CD4-positive, alpha-beta T cell treated with Interleukin-6 at 100 ng/mL for 8 hours (primary cell): ENCODE data around the gene CFAP61.
"Not testable (repeated sequence)": the region's sequence is repeated elsewhere in the genome, so short reads cannot be mapped to it uniquely, and the experiment has no call there.

Source experiments
- DNase-seq: peaks from one replicate; pipeline ENCODE4 v3.0.0-alpha.2; 2020; ENCODE audit warnings: mixed read lengths, low spot score

Gene CFAP61, protein sequence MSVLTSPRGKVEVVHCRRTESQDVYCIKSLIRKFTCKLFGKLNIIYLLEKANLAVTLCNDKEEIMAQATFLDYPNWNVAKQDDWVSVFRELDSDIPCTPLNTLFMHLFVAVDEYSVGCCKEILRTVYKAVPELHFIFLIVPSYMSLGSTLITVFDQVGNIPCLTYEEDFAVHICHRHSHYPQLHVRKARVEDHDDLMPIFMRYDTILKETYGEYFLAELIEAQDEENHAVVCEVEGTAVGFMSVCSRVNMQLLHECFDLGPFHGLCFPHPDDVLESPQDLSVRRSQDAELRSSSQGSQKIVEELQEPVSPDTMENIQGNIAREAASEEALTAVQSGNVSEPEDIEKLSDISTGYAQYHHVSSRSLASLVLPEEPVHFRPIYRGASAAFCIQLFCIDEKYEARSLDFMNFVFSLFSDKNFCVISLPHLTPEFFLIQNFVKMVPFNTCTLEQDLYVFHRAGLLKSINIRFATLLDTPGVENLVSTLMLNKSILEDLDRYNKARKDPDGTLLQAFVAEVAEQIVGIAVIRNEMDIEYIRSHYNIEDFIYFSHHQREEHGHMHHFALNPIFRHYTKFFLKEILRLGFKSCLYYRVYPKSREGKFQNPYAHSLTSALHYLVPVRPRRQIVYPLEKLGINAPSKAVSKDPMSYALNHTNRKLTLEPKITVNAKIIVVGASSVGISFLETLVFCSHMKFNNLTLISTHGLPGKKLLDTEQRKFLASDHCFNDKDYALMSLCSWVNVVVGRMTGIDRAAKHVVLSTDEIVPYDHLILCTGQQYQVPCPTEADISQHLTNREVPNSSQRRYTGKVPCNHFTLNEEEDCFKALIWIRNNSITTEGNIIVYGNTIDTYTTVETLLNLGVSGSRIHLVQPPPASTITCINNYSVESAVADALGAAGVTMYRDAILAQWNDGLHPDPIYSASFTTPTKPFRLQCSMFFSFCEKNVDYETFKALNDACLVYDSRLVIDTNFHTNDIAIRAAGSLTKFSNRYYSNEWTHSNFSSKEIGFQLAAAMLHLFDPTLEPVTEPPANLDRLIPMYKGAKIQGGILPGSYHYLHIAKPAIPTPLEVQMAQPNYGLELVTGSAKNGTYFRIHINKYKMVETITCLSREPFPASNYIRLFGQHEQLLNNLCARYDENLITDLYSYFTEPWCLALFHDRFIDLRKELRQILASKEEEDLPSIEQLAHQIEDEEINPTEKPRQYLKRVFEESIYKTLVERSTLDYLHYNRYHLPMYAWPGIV

DNA sequence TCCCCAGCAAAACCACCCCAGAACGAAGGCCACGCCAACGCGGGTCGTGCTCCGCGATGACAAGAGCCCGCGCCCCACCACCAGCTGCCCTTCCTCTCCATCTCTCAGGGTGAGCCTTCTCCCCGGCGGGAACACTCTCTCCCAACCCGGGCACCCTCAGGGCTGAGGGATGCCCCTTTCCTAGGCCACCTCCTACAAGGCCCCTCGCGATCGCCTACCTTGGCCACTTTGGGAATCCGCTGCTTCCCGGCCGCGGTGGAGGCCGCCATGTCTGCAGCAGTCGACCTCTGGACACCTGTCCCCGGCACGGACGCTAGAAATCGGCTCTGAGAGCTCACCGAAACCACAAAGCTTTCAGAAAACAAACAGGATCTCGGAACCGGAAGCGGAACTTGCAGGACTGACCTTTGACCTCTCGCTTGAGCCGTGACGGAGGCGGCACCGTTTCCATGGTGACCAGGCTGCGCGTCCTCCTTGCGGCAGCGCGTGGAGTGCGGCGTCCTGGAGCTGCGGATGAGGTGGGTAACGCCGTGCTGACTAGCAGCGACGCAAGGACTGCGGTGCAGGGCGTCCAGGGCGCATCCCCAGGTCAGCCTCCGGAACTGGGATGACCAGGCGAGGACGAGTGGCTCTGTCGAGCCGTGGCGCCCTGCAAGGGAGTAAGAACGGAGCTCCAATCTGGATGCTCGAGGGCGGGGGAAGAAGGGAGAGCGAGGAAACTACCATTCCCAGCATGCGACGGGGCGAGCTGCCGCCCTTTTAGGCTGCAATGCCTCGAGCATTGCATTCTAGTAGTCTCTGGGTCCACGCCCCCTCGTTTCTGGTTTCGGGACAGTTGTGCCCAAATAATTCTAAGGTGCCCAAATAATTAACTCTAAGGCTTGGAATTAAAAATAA, at the start of gene CFAP61, which contains the start of gene CRNKL1:
CFAP61 (plus strand) TSS at position 459 of the 897 bp plus-strand sequence. CDS start 4,122 bp downstream, outside the sequence.
CRNKL1 (minus strand) TSS at position 393 of the 897 bp plus-strand sequence; CDS start at position 269, 124 bp downstream.
- peak; percentile 98 for DNase-seq

DNA sequence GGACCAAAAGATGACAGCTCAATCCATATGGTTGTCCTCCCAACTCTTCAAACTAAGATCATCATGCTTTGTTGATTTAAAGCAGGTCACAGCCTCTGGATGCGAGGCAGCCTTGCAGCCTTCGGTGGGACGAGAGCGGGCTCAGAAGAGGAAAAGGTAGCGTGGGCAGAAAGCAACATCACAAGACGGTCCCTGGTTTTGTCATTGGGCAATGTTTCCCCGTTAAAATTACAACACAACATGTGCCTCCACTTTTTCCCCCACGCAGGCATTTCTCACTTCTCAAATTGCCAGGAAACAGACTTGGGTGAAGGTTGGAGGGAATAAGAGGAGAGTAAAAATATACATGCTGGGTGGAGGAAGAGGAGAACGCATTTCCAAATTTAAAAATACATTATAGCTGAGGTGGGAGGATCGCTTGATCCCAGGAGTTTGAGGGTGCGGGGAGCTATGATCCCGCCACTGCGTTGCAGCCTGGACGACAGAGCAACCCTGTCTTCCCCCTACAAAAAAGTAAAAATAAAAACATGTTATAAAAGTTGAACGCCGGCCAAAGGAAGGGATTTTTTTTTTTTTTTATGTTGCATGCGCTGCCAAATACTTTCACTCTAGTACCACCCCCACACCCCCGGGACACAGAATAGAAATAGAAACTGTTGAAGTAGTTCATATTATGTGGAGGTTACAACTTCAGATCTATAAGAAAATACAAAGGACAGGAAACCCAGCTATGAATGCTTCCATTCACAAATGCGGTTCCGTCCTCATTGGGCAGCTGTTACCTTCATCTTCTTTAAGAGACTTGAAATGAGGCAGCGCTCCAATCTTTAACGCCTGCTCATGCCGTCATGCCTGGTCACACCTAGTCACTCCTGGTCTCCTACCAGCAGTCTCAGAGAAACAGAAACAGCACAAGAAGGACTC, 49.0 kb upstream of the CFAP61 start:
- DNase-seq: no peak

DNA sequence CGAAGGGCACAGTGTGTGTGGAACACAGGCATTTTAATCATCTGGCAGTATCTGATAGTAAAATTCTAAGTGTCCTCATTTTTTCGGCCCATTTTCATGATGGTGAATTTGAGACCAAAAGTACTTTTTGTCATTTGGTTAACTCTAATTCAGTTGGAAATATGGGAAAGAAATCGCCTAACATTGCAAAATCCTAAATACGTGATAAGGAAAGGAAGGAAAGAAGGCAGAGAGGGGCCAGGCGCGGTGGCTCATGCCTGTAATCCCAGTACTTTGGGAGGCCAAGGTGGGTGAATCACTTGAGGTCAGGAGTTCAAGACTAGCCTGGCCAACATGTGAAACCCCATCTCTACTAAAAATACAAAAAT, 48.4 kb upstream of the CFAP61 start:
- DNase-seq: not testable (repeated sequence)

DNA sequence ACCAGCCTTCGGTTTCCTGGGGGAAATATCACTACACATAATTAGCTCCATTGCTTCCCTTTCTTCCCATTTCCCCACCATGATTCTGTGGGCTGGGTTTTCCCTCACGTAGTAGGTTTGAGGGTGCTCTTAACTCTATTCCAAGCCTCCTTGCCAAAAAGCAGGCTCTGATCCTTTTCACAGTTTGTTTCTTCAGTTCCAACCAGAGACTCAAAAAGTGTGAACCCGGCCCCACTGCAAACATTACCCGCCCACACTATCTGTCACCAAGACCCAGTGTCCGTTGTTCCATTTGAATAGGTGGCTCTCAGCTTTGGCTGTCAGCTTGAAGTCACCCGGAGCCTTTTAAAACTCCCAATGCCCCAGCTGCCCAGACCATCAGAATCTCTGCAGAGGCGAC, 47.0 kb upstream of the CFAP61 start:
- DNase-seq: no peak

DNA sequence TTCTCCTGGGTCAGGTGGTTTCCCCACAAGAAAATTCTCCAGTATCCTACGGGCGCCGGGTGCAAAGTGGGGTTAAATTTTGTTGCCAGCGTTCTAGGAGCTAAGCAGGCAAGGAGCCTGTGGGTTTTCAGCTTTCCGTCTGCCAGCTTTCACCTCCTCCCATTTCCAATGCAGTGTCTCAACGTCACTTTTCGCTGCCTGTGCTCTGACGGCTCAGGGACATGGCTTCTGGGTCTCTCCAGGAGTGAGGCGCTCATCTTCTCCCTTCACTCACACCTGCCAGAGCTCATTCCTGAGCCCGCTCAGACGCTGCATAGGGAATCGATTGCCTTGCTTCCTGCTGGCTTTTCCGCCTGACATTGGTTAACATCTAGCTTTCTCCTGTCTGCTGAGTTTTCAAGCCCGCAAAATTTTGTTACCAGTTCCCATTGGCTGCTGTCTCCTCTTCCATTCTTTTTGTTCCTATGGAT, 42.5 kb upstream of the CFAP61 start:
- no peak for DNase-seq

DNA sequence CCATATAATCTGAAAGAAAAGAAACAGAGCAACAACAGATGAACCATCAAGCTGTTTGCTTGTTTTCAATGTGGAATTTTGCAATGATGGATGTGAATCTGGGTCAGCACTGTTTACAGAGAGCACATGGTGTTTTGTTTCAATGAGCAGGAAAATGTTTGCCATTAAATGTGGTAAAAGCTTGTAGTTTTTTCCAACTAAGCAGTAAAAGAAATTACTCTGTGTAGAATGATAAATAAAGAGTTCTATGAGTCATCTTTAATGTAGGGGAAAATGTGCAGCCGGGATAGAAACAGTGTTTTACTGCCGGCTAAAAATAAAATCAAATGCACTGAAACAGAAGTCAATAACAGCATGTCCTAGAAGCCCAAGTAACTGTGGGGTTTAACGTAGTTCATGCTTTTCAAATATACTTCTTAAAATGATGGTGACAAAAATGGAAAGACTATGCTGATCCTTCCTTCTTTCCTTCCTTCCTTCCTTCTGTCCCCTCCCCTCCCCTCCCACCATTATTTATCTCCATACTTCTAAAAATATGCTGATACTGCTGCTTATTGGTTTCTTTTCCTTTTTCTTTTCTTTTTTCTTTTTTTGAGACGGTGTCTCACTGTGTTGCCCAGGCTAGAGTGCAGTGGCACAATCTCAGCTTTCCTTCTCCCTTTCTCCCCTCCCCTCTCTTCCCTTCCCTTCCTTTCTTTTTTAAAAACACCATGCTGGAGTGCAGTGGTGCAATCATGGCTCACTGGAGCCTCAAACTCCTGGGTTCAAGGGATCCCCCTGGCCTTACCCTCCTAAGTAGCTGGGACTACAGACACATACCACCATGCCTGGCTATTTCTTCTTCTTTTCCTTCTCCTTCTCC, 41.5 kb upstream of the CFAP61 start:
- DNase-seq: no peak

DNA sequence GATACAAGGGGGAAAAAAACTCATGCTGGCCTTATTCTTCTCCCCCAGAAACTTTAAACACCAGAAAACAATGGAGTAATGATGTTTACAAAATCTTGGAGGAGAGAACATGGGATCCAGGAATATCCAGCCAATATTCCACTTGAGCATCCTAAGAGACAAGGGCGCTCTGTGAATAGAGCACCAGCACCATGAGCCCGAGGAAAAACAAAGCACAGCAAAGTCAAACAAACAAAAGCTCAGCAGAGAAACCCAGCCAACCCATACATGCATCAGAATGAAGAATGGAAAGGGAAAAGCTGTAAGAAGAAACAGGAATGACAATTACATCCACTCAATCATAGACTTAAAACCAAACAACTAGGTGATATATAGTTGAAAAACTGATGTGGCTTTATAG, 39.8 kb upstream of the CFAP61 start:
- no peak for DNase-seq

DNA sequence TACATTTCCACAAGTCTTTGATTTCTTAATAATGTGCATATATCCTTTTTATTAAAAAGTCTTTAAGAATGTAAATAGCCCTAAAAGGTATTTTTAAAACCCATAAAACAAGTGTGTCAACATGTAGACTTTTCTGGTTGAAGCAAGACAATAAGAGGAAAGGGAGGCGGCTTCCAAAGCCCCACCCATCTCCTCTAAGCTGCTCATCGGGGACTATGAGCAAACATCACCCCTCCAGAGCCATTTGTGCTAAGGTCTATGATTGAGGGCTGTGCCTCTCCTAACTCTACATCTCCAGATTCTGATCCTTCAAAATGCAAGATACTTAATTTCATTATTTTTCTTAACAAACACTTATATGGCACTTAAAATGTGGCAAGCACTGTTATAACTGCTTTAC, 37.7 kb upstream of the CFAP61 start:
- DNase-seq: peak; percentile 8

DNA sequence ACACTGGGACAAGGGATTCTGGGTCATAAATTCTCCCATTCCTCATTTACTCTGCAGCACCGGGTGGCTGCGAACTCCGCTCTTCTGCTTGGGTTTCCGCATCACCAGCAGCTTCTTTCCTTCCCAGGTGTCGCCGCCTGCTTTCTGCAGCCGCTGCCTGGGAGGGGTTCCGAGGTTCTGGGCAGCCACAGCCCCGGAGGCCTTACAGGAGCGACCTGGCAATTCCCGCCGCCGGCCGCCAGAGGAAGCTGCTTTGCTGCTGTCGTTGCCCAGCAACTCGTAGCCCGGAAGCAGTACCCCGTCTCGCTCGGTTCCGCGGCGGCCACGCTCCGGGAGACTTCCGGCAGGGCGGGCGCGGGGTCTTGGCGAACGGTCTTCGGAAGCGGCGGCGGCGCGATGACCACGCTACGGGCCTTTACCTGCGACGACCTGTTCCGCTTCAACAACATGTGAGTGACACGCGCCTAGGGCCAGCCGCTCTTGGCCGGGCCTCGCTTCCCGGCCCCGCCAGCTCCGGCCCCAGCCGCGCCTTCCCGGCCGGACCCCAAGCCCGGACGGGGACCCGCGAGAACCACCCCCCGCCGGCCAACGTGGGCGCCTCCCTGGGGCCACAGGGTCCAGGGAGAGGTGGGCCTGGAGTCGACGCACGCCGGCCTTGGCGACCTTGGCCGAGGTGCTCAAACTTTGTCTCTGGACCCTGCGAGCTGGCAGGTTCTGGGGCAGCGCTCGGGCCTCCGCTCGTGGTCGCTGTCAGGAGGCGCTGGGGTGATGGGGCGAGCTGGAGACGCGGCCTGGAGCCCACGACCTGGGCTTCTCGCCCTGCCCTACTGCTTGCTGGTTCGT, 35.1 kb upstream of the CFAP61 start, which contains the start of gene NAA20:
NAA20 (plus strand) TSS at position 362 of the 843 bp plus-strand sequence; CDS start at position 397, 35 bp downstream.
- DNase-seq: peak; percentile 90

DNA sequence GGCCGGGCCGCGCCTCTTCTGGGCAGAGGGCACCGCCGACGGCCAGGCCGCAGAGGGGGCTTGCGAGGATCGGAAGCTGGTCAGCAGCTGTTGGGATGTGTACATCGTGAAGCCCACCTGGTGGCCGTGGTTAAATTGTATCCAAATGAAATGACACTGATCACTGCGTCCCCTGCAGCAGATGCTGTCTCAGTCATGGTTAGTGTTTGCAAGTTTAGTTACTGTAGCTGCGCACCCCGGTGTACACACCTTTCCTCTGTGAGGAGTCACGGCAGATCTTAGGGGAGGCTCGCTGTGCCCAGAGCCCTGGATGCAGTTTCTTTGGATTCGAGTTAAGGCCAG, 34.5 kb upstream of the CFAP61 start:
- no peak for DNase-seq

DNA sequence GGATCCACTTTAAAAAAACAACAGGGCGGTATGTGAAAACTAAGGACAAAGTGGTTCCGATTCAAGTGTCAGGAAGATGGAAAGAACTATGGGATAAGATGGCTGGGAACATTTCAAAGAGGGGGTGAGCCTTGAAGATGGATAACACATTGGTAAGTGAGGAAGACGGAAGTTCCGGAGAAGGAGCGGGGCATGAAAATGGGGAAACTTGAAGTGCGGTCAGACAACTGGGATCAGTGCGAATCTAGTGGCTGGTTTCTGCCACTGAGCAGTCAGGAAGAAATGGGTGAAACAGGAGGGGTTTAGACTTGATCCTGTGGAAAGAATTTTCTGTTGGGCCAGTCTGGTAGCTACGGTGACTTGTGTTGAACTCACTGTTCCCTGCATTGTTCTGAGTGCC, 34.0 kb upstream of the CFAP61 start:
- no peak for DNase-seq

DNA sequence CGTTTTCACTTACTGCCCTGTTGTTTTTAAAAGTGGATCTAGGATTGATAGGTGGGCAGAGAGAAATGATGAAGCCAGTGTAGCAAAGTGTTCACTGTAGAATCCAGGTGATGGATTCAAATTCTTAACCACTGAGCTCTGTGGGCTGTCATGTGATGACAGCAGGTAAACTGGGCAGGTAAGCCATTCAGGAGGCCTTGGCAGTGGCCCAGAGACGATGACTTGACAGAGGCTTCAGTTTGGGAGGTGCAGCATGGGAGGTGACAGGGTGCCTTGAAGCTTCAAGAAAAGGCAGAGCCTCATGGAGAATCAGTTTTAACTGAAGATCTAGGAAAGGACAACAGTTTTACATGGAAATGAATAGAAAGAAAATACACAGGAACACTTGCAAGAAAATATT, 33.2 kb upstream of the CFAP61 start:
- no peak for DNase-seq

DNA sequence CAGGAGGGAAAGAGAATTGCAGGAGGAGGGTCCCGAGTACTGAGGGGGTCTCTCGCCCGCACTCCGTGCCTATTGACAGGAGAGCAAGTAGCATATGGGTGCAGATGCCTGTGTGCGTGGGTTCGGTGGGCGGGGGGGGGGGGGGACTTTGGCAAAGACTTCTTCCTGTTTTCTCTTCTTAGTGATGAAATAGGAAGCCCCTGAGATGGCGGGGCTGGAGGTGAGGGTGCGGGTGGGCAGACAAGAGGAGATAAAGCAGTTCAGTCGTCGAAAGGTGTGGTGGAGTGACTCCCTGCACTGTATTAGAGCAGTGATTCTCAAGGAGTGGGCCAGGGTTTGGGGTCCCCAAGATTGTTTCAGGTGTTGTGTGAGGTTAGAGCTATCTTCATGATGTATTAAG, 31.4 kb upstream of the CFAP61 start:
- DNase-seq: no peak

DNA sequence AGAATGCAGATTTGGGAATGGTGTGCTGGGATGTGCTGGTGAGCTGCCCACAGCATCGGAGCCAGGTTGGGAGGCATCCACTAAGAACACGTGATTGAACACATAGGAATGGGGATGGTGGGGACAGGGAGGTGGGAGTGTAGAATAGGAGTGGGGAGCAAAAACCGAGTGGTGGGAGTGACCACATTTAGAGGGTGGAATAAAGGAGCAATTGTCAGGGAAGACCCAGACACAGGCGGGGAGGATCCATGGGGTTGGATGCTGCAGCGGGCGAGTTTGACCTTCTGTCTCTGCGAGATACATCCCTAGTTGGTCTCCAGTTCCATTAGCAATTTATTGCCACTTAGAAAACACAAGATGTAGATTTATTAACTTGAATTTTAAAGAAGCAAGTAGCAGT, 30.5 kb upstream of the CFAP61 start:
- no peak for DNase-seq

DNA sequence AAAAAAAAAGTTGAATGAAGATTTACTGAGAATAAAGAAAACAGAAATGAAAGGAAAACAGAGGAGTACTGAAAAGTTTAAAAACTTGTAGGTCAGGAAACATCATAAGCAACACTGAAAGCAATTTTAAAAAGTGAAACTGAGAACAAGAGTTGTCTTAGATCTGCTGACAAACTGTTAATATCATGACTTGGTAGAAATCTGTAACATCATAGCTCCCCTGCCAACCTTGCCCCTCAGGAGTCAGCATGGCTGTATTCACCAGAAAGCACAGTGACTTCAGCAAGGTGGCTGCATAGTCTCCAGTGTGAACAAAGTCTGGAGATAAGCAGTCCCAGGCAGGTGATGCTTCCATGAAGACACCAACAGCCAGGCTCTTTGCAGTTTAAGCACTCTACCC, 29.8 kb upstream of the CFAP61 start:
- no peak for DNase-seq

DNA sequence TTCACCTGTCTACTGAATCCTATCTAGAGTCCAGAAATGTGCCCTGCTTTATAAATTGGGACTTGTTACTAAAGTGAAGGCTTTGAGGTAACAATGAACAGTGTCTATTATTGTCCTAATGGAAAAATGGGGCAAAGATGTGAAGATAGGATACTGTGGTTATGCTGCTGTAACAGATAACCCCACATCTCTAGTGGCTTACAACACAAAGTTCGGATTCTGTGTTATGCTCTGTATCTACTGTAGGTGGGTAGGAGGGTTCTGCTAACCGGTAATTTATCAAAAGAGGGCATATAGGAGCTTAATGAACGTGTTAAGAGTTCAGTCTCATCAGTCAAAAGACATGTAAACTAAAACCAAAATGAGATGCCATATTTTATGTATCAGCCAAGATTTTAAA, 28.9 kb upstream of the CFAP61 start:
- DNase-seq: no peak

DNA sequence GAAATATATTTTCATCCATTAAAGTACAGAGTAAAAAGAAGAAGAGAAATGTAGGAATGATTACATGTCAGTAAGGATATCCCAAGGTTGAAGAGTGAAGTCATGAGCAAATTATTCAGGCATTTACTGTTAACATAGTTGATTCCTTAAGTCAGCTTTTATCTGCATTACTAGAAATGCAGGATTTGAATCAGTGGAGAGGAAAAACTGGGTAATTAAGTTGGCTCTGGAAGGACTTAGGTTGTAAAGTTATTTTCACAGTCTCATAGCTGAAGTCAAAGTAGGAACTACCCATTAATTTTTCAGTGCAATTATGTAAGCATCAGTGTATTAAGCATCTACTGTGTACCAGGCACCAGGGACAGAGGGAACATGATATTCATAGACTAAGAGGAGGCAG, 27.4 kb upstream of the CFAP61 start:
- no peak for DNase-seq

DNA sequence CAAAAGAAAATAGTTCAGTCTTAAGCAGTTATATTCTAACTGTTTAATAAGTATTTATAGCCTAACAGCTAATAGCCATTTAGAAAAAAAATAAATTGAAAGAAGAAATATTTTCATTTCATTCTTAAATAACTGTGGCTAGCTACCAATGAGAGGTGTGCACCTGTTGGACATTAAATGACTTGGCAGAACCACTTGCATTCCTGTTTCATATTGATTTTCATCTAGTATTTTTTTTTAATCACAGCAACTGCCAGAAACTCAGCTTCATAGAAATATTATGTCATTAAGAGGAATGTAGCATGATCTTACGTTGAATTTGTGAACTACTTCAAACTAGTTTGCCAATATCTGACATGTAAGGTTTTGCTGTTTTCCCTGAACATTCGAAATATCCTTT, 25.0 kb upstream of the CFAP61 start:
- DNase-seq: no peak
